GM21825 (cell line): ENCODE results near the gene ZBTB12.
"Not testable (repeated sequence)": the region's sequence is repeated elsewhere in the genome, so short reads cannot be mapped to it uniquely, and the experiment has no call there.

Source experiments
- ATAC-seq: cut with Tn5 transposase; IDR thresholded peaks from one replicate; pipeline ENCODE4 v1.9.1; 2021; ENCODE audit warnings: mild to moderate bottlenecking, moderate library complexity; ENCODE audit not compliant: unreplicated experiment

The ZBTB12 gene

GRCh38 chr6:31922942-31923341 is 21.1 kb upstream of the ZBTB12 start:
- no peak for ATAC-seq

DNA sequence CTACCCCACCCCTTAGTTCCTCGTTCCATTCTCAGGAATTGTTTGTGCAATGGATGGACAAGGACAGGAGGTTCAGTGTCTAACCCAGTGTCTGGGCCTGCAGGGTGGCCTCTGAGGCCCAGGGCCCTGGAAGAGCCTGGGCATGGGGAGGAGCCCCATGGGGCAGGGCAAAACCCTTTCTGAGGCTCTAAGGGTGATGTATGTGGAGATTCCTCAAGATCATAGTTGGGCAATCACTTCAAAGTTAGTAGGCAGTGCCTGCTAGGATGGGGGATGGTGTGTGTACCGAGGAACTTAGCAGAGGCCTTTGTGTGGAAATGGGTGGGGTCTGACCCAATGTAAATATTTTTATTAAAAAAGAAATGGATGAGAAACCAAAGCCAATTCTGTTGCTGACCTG is 18.9 kb upstream of the ZBTB12 start:
- ATAC-seq, result no peak

- no peak for ATAC-seq
These were observed 17.9 kb upstream of the ZBTB12 start for GRCh38 chr6:31919624-31920303.

- ATAC-seq, result no peak
These were observed 16.3 kb upstream of the ZBTB12 start for GRCh38 chr6:31918069-31918720.

GRCh38 chr6:31915756-31916155 is 13.9 kb upstream of the ZBTB12 start:
- ATAC-seq, result no peak

DNA sequence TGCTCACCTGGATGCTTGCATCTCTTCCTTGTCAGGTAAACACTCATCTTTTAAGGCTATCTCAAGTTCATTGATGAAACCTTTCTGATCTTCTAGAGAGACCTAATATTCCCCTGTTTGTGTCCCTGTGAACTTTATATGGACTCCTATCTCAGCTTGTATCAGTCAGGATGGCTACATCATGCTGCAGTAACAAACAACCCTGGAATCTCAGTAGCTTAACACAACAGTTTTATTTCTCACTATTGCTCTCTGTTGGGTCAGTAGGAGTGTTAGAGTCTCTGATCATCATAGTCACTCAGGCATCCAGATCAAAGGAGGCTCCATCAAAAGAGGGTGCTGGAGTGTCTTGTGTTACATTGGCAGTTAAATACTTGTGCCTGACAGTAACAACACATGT is 13.5 kb upstream of the ZBTB12 start:
- ATAC-seq, result no peak

DNA sequence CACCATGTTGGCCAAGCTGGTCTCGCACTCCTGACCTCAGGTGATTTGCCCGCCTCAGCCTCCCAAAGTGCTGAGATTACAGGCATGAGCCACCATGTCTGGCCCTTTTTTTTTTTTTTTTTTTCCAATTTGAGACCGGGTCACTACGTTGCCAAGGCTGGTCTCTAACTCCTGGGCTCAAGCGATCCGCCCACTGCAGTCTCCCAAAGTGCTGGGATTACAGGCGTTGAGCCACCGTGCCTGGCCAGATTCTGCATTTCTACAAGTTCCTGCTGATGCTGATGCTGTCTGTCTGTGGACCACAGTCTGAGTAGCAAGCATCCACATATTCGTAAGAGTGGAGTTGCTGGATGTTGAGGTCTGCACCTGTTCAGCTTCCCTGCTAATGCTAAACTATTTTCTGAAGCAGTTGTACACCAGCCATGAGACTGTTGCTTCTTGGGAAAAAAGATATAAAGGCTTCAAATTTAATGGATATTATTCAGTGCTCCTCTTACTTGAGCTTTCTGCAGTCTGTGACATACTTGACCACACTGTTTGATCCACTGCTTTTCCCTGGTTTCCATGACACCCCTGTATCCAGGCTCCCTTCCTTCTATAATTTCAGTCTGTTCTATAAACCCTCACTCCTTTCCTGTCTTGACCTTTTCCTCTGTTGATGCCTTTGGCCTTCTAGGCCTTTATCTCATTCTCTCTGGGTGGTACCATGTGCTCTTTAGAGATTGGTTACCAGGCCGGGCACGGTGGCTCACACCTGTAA is 10.1 kb upstream of the ZBTB12 start:
- no peak for ATAC-seq

GRCh38 chr6:31909298-31909697 is 7.4 kb upstream of the ZBTB12 start:
- not testable (repeated sequence) for ATAC-seq

GRCh38 chr6:31908791-31909190 is 6.9 kb upstream of the ZBTB12 start:
- ATAC-seq, result peak; percentile 57

- not testable (repeated sequence) for ATAC-seq
These were observed 6.4 kb upstream of the ZBTB12 start for GRCh38 chr6:31908255-31908654.

- ATAC-seq, result no peak
These were observed 5.4 kb upstream of the ZBTB12 start for GRCh38 chr6:31907158-31907813.

DNA sequence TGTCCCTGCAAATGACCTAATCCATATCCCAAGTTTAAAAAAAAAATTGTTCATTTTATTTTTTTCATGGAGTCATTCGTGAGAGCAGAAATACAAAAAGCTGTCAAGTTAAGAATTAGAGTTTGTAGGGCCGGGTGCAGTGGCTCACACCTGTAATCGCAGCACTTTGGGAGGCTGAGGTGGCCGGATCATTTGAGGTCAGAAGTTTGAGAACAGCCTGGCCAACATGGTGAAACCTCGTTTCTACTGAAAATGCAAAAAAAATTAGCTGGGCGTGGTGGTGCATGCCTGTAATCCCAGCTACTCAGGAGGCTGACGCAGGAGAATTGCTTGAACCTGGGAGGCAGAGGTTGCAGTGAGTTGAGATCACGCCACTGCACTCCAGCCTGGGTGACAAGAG is 4.8 kb upstream of the ZBTB12 start:
- not testable (repeated sequence) for ATAC-seq

DNA sequence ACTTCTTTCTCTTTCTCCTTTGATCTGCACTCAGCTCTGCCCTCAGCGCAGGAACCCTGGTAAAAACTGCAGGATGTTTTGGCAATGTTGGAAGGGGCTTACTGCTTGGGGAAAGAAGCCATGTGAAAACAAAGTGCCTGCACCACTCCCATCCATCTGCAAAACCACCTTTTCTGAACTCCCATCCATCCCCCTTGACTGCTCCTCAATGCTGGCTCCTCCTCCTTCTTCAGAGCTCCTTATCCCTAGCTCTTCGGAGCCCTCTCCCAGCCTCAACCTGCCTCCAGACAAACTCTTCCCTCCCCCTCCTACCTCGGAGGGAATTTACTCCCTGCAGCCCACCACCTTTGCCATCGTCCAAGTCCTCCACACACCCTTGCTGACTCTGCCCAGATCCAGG is 4.2 kb upstream of the ZBTB12 start:
- no peak for ATAC-seq

DNA sequence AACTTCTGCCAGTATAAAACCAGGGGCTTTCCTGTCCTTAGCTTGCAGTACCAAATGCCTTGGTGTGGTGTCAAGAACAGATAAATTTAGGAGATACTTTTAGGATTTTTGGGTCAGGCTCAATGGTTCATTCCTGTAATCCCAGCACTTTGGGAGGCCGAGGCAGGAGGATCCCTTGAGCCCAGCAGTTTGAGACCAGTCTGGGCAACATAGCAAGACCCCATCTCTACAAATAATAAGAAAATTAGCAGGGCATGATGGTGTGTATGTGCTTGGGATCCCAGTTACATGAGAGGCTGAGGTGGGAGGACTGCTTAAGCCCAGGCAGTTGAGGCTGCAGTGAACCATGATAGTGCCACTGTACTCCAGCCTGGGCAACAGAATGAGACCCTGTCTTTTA is 3.2 kb upstream of the ZBTB12 start:
- no peak for ATAC-seq

GRCh38 chr6:31903957-31904356 is 2.1 kb upstream of the ZBTB12 start:
- ATAC-seq, result no peak

DNA sequence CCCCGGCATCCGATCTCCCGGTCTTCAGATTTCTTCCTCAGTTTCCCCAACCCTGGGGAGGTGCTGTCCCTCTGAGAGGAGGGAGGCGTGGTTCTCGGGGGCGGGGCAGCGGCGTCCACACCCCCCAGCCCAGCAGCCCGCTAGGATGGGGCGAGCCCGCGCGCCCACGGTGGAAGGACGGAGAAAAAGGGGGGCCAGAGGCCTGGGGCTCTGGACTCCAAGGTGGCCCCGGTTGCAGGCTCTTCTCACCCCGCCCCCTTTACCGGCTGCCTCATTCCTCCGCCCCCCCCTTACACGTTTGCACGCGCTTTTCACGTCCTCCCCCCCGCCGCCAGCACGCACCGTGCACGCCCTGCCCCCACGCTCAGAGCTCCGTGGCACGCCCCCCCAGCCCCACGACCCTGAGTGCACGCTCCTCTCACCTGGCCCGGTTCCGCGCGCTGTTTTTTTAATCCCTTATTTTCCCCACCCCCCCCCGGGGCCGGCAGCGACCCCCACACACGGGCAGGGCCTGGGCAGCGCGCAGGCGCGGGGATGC is 402 bp downstream of the ZBTB12 start:
- no peak for ATAC-seq

GRCh38 chr6:31900917-31901414 is 920 bp downstream of the ZBTB12 start:
- no peak for ATAC-seq

DNA sequence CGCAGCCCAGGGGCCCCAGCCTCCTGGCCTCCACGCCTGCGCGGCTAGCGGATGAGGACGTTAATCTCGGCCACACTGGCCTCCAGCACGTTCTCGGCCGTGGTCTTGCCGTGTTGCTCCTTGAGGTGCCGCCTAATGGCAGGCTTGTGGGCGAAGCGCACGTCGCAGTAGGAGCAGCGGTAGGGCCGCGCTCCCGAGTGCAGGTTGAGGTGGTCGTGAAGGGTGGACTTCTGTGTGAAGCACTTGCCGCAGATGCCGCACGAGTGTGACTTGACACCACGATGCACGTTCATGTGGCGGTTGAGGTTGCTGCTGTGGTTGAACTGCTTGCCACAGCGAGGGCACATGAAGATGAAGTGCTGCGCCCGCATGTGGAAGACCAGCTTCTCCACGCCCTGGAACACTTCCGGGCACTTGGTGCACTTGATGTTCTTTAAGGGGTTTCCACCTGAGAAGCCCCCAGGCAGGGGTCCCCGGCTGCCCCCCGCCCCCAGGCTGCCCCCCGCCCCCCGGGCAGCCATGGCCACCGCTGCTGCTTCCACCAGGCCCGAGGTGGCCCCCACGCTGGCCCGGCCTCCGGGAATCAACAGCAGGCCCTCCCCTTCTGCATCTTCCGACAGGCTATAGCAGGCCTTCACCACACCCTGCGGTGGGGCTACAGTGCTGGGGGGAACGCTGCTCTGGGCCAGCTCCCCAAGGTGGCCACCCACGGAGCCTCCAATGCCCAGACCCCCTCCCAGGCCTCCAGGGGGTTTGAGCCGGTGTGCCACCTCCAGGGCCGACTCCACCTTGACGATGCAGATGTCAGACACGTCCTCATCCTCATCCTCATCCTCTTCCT is 1.8 kb downstream of the ZBTB12 start:
- ATAC-seq, result no peak

DNA sequence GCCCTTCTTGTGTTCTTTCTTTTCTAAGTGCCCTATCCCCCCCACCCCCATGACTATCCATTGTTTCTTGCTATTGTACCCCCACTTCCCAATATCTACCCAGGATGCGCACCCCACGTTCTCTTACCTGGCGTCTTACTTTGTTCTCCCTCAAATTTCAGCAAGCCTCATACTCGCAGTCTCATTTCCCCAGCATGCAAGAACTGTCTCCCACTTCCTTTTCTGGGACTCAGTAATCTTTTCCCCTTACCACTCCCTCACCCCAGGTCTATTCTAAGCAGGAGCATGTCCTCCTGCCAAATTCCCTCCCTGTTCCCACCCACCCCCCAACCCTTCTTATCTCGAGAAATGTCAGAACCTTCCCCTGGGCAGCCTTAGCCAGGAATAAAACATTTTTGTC is 2.7 kb downstream of the ZBTB12 start:
- ATAC-seq, result no peak

GRCh38 chr6:31898383-31899011 is 3.4 kb downstream of the ZBTB12 start:
- ATAC-seq, result no peak
